Bronchial epithelial cell (primary cell): ENCODE measurements around the gene TBC1D9B. TPM values are rescaled to one million over a fixed set of nuclear protein-coding genes. Genes with fewer than 3 reads are reported as not detected.

Source experiments
- DNase-seq: peaks from one replicate; pipeline ENCODE4 v3.0.0-alpha.2; 2010; ENCODE audit warnings: low read depth
- FAIRE-seq: peaks from 2 replicates; lab custom pipeline; 2011; peaks lifted over from hg19 to GRCh38; lab: Jason Lieb, UNC
- H3K27me3 ChIP-seq: 2 replicates; pipeline ENCODE4 v1.5.1; 2011; ENCODE audit warnings: low read length; ENCODE audit not compliant: control insufficient read depth, insufficient read depth
- H3K36me3 ChIP-seq: 2 replicates; pipeline ENCODE4 v1.5.1; 2011; ENCODE audit warnings: low read length; ENCODE audit not compliant: control insufficient read depth, insufficient read depth
- H3K4me3 ChIP-seq: 2 replicates; pipeline ENCODE4 v1.5.1; 2011; ENCODE audit warnings: mild to moderate bottlenecking, low read depth, low read length, control low read depth
- CTCF ChIP-seq: IDR thresholded peaks from 2 replicates; pipeline ENCODE4 v1.5.1; 2011; ENCODE audit warnings: mild to moderate bottlenecking, moderate library complexity, low read length, control low read depth, inconsistent platforms; ENCODE audit not compliant: insufficient read depth, severe bottlenecking
- total RNA-seq: library from RNA; depleted of rRNA; stranded (reverse); fragments of >200 nt; gene quantifications from 2 replicates; pipeline ENCODE4 v1.2.1, GENCODE V29; 2014

The TBC1D9B gene
- total RNA-seq, 1 donor from 2014 or later, result 37.6 TPM

GRCh38 chr5:179936976-179937681 lies 29.4 kb upstream of the TBC1D9B start:
- no peak for TF ChIP-seq CTCF
- FAIRE-seq (no peak), DNase-seq (no peak)

GRCh38 chr5:179930788-179931473 lies 23.2 kb upstream of the TBC1D9B start:
- FAIRE-seq, result no peak

More at GRCh38 chr5:179936976-179937681, 29.4 kb upstream of the TBC1D9B start:
- no peaks in the 10 kb centered on the region for H3K36me3 ChIP-seq
- H3K4me3 ChIP-seq, result no peak overlapping the region
- H3K27me3 ChIP-seq, result no peaks in the 10 kb centered on the region

GRCh38 chr5:179927824-179928223 lies 20.1 kb upstream of the TBC1D9B start:
- no peaks in the 10 kb centered on the region for H3K36me3 ChIP-seq
- FAIRE-seq (no peak), DNase-seq (no peak)
- H3K4me3 ChIP-seq, result no peak overlapping the region
- TF ChIP-seq CTCF, result no peak
- H3K27me3 ChIP-seq, result no peaks in the 10 kb centered on the region

More at GRCh38 chr5:179930788-179931473, 23.2 kb upstream of the TBC1D9B start:
- Histone ChIP-seq H3K36me3 (no peaks in the 10 kb centered on the region), H3K27me3 (no peaks in the 10 kb centered on the region), H3K4me3 (no peak overlapping the region)
- no peak for DNase-seq
- TF ChIP-seq CTCF, result no peak

- no peak for TF ChIP-seq CTCF
- no peak for DNase-seq
- no peak for FAIRE-seq
- no peaks in the 10 kb centered on the region for H3K36me3 ChIP-seq
- no peaks in the 10 kb centered on the region for H3K27me3 ChIP-seq
- no peak overlapping the region for H3K4me3 ChIP-seq
These were observed 19.0 kb upstream of the TBC1D9B start for GRCh38 chr5:179926657-179927056.

GRCh38 chr5:179923436-179923835 lies 15.7 kb upstream of the TBC1D9B start:
- DNase-seq (no peak), FAIRE-seq (no peak)
- Histone ChIP-seq H3K36me3 (no peaks in the 10 kb centered on the region), H3K27me3 (no peaks in the 10 kb centered on the region), H3K4me3 (no peak overlapping the region)
- TF ChIP-seq CTCF, result no peak

- Histone ChIP-seq H3K27me3 (no peaks in the 10 kb centered on the region), H3K36me3 (no peaks in the 10 kb centered on the region), H3K4me3 (no peak overlapping the region)
- TF ChIP-seq CTCF, result no peak
- FAIRE-seq (no peak), DNase-seq (no peak)
These were observed 12.5 kb upstream of the TBC1D9B start for GRCh38 chr5:179920175-179920574.
